Natural killer cell (primary cell): Measurements from ENCODE around the gene NEK11. TPM values are rescaled to one million over a fixed set of nuclear protein-coding genes. Genes with fewer than 3 reads are reported as not detected.

ENCODE experiments used
- ATAC-seq, 3 donors: fragments of 150-1000 bp in 2 of 3; fragments of 200-7000 bp in 1 of 3; cut with Tn5 transposase; 1 replicate in 1 of 3; 2 replicates in 2 of 3; pipeline ENCODE4 v1.10.0; 2021; ENCODE audit warnings: mild to moderate bottlenecking in 2 of 3, moderate library complexity in 2 of 3
- DNase-seq, 2 donors: peaks; one replicate each; pipeline versions ENCODE4 v3.0.0 to v3.0.0-alpha.2; 2013 to 2021; ENCODE audit warnings: mixed read lengths in 1 of 2
- H3K27ac ChIP-seq: one replicate; pipeline ENCODE4 v1.5.1; 2013; ENCODE audit warnings: mild to moderate bottlenecking, low read length
- H3K27me3 ChIP-seq: one replicate; pipeline ENCODE4 v1.6.1; 2013; ENCODE audit warnings: low read length; ENCODE audit not compliant: control insufficient read depth, insufficient read depth
- H3K36me3 ChIP-seq: one replicate; pipeline ENCODE4 v1.6.1; 2013; ENCODE audit warnings: low read length; ENCODE audit not compliant: control insufficient read depth, insufficient read depth
- H3K4me1 ChIP-seq: one replicate; pipeline ENCODE4 v1.6.1; 2013; ENCODE audit warnings: low read length; ENCODE audit not compliant: control insufficient read depth, insufficient read depth
- H3K4me3 ChIP-seq: one replicate; pipeline ENCODE4 v1.5.1; 2013; ENCODE audit warnings: low read length
- H3K9me3 ChIP-seq: one replicate; pipeline ENCODE4 v1.6.1; 2013; ENCODE audit warnings: low read length; ENCODE audit not compliant: control insufficient read depth, insufficient read depth
- H3K27ac Mint-ChIP-seq, 2 donors: one replicate each; pipeline ENCODE4 v1.8.0; 2022; ENCODE audit warnings: mild to moderate bottlenecking in 2 of 2, mixed read lengths in 2 of 2, moderate library complexity in 1 of 2
- H3K27me3 Mint-ChIP-seq, 2 donors: one replicate each; pipeline ENCODE4 v1.8.0; 2022; ENCODE audit warnings: low read depth in 2 of 2, mixed read lengths in 2 of 2
- H3K36me3 Mint-ChIP-seq: one replicate; pipeline ENCODE4 v1.8.0; 2022; ENCODE audit warnings: mixed read lengths
- H3K4me1 Mint-ChIP-seq, 2 donors: one replicate each; pipeline ENCODE4 v1.8.0; 2022; ENCODE audit warnings: mixed read lengths in 2 of 2
- H3K4me3 Mint-ChIP-seq: one replicate; pipeline ENCODE4 v1.8.0; 2022; ENCODE audit warnings: mild to moderate bottlenecking, moderate library complexity, mixed read lengths
- H3K9me3 Mint-ChIP-seq, 2 donors: one replicate each; pipeline ENCODE4 v1.8.0; 2022; ENCODE audit warnings: mixed read lengths in 2 of 2
- WGBS: methylation state at CpG from one replicate; pipeline ENCODE4 v1.1.7; 2013; ENCODE audit warnings: missing lambda C conversion rate; ENCODE audit not compliant: insufficient coverage; 5-methylcytosine and 5-hydroxymethylcytosine counted together
- intact Hi-C: fragments of 100-400 bp; cut with micrococcal nuclease; formaldehyde crosslinking; loops from one replicate; pipeline ENCODE4 v1.14.2; 2022
- total RNA-seq, 4 donors: library from RNA; stranded (reverse); fragments of 120-200 nt in 1 of 4; gene quantifications; one replicate each; pipeline versions ENCODE4 v1.2.3 to v1.2.4, GENCODE V29; 2013 to 2022
- TF ChIP-seq, protein P1 (sequence below): fragments of 200-600 bp; IDR thresholded peaks from one replicate; pipeline ENCODE4 v1.8.0; 2022; ENCODE audit warnings: antibody characterized with exemption

NEK11 gene
- total RNA-seq, 3 donors from 2014 or later (not counting 1 experiment from before 2014, with no cell fraction given), result 2.6 to 3.6 (median 3.5) TPM

DNA sequence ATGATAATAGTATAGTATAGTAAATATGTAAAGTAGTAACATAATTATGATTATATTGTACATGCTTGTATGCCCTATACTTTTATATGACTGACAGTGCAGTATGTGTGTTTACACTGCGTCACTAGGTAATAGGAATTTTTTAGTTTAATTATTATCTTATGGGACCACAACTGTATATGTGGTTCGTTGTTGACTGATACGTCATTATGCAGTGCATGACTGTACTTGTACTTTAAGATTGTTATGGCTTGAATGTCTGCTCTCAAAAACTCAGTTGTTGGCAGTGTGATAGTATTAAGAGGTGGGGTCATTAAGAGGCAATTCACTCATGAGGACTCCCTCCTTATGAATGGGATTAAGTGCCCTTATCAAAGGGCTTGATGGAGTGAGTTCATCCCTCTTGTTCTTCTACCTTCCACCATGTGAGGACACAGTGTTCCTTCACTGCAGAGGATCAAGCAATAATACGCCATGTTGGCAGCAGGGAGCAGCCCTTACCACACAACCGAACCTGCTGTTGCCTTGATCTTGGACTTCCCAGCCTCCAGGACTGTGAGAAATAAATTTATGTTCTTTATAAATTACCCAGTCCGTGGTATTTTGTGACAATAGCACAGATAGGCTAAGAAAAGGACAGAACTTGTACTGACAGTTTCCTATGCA lies 152.2 kb downstream of the NEK11 start:
- DNase-seq (no peak), ATAC-seq (no peak)
- 93% methylated on average over 6 of the region's 6 CpGs for WGBS
- Histone ChIP-seq H3K36me3 (no peaks in the 10 kb centered on the region), H3K27ac (no peak overlapping the region), H3K27me3 (no peaks in the 10 kb centered on the region), H3K9me3 (no peaks in the 10 kb centered on the region), H3K4me1 (peaks cover 8% of the 10 kb centered on the region), H3K4me3 (no peak overlapping the region)
- H3K9me3 Mint-ChIP-seq, result no peaks in the 10 kb centered on the region
- H3K27me3 Mint-ChIP-seq, result no peaks in the 10 kb centered on the region
- no peaks in the 10 kb centered on the region for H3K36me3 Mint-ChIP-seq
- intact Hi-C loops, result no loop called here
- TF ChIP-seq, protein P1, sequence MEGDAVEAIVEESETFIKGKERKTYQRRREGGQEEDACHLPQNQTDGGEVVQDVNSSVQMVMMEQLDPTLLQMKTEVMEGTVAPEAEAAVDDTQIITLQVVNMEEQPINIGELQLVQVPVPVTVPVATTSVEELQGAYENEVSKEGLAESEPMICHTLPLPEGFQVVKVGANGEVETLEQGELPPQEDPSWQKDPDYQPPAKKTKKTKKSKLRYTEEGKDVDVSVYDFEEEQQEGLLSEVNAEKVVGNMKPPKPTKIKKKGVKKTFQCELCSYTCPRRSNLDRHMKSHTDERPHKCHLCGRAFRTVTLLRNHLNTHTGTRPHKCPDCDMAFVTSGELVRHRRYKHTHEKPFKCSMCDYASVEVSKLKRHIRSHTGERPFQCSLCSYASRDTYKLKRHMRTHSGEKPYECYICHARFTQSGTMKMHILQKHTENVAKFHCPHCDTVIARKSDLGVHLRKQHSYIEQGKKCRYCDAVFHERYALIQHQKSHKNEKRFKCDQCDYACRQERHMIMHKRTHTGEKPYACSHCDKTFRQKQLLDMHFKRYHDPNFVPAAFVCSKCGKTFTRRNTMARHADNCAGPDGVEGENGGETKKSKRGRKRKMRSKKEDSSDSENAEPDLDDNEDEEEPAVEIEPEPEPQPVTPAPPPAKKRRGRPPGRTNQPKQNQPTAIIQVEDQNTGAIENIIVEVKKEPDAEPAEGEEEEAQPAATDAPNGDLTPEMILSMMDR, result no peak
- no peak overlapping the region for H3K27ac Mint-ChIP-seq
- H3K4me3 Mint-ChIP-seq, result no peak overlapping the region
- H3K4me1 Mint-ChIP-seq, result peaks cover 14 to 18% of the 10 kb centered on the region in 2 donors

DNA sequence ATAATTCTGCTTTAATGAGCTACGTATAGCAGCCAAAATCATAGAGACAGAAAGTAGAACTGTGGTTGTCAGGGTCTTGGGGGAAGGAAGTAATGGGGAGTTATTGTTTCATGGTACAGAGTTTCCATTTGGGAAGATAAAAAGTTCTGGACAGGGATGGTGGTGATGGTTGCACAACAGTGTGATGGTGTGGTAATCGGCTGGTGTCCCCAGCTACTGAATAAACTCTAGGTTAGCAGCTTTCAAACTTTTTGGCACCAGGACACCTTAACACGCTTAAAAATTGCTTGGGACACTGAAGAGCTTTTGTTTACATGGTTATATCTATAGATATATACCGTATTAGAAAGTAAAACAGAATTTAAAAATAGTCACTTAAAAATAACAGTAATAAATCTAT lies 166.0 kb downstream of the NEK11 start:
- H3K4me3 Mint-ChIP-seq, result no peak overlapping the region
- no peak overlapping the region for H3K4me3 ChIP-seq
- intact Hi-C loops, result no loop called here
- no peaks in the 10 kb centered on the region for H3K9me3 ChIP-seq
- no peaks in the 10 kb centered on the region for H3K4me1 ChIP-seq
- no peaks in the 10 kb centered on the region for H3K4me1 Mint-ChIP-seq
- no peaks in the 10 kb centered on the region for H3K36me3 ChIP-seq
- H3K27ac Mint-ChIP-seq, result no peak overlapping the region
- TF ChIP-seq, protein P1, result no peak
- no peaks in the 10 kb centered on the region for H3K9me3 Mint-ChIP-seq
- H3K27me3 Mint-ChIP-seq, result no peaks in the 10 kb centered on the region
- DNase-seq (no peak), ATAC-seq (no peak)
- no peaks in the 10 kb centered on the region for H3K36me3 Mint-ChIP-seq
- H3K27ac ChIP-seq, result no peak overlapping the region
- no peaks in the 10 kb centered on the region for H3K27me3 ChIP-seq
- 81% methylated on average over 2 of the region's 4 CpGs for WGBS

DNA sequence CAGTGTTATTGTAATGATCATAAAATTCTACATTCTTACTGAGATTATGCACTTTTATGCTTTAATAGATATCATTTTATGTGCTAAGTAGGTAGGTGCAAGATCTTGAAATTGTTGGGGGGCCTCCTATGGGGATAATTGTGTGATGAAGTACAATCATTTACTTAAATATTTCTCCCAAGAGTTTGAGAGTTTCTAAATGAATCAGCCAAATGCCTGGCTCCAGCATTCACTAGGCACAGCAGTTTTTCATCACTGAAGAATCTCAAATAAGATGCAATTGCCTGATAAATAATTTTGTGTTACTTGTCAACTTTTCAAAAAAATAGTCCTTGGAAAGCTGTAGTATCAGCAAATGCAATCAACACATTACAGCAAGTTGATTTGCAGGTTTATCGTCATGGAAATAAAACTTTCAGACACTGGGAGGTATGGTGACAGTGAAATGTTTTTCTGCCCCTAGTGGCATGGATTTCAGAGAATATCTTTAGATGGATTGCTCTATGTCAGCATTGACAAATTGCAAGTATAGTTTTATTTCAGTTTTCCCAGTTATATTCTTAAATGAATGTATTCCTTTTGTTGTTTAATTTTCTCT lies 167.1 kb downstream of the NEK11 start:
- no peaks in the 10 kb centered on the region for H3K9me3 ChIP-seq
- no peaks in the 10 kb centered on the region for H3K27me3 Mint-ChIP-seq
- no peaks in the 10 kb centered on the region for H3K27me3 ChIP-seq
- H3K4me1 Mint-ChIP-seq, result no peaks in the 10 kb centered on the region
- no peak overlapping the region for H3K4me3 ChIP-seq
- no peaks in the 10 kb centered on the region for H3K9me3 Mint-ChIP-seq
- H3K36me3 ChIP-seq, result no peaks in the 10 kb centered on the region
- H3K4me1 ChIP-seq, result no peaks in the 10 kb centered on the region
- ATAC-seq (no peak), DNase-seq (no peak)
- H3K27ac Mint-ChIP-seq, result no peak overlapping the region
- WGBS, result 70% methylated on average over 1 of the region's 1 CpG
- H3K36me3 Mint-ChIP-seq, result no peaks in the 10 kb centered on the region
- TF ChIP-seq, protein P1, result no peak
- no peak overlapping the region for H3K4me3 Mint-ChIP-seq
- intact Hi-C loops, result no loop called here
- H3K27ac ChIP-seq, result no peak overlapping the region
